K562 (cell line): ENCODE results near the gene CSNK1G2. TPM values are rescaled to one million over a fixed set of nuclear protein-coding genes. Genes with fewer than 3 reads are reported as not detected.

ENCODE experiments used
- ATAC-seq: fragments of 200-7000 bp; cut with Tn5 transposase; 3 replicates; pipeline ENCODE4 v1.9.1; 2020; ENCODE audit warnings: moderate library complexity
- BruUV-seq: library from RNA; stranded (reverse); fragments of 400-500 nt; replicated peaks from 2 replicates; lab custom pipeline; 2021; lab: Mats Ljungman, UMichigan
- CTCF ChIA-PET: fragments of 300-600 bp; formaldehyde crosslinking; extraction: SDS; loops from one replicate; lab custom pipeline; 2021; ENCODE audit warnings: low intra/inter-chr PET ratio; lab: Yijun Ruan, JAX
- POLR2A ChIA-PET: fragments of 300-600, 350-650 bp; sonication (Branson Sonifier 250); formaldehyde crosslinking; extraction: SDS; loops from one replicate; lab custom pipeline; 2021; ENCODE audit warnings: antibody characterized with exemption, inconsistent platforms; lab: Yijun Ruan, JAX
- DNase-seq, 4 experiments: peaks; one replicate each; pipeline versions ENCODE4 v3.0.0 to v3.0.0-alpha.2; 2011 to 2018; ENCODE audit warnings: low spot score in 3 of 4, mixed read lengths in 3 of 4; ENCODE audit errors: extremely low read depth in 1 of 4
- FAIRE-seq: peaks from 2 replicates; lab custom pipeline; 2011; peaks lifted over from hg19 to GRCh38; lab: Jason Lieb, UNC
- H2AFZ ChIP-seq: 2 replicates; pipeline ENCODE4 v1.6.0; 2011; ENCODE audit warnings: low read depth, low read length, control low read depth, inconsistent platforms
- H3K27ac ChIP-seq: fragments of 200-600 bp; 3 replicates; pipeline ENCODE4 v1.8.0; 2011; ENCODE audit warnings: low read depth, mild to moderate bottlenecking, control low read depth, inconsistent platforms, low read length, moderate library complexity, mixed read lengths; ENCODE audit errors: extremely low read depth
- H3K27me3 ChIP-seq, 2 experiments: fragments of 300-600 bp in 1 of 2; 2 replicates in 1 of 2; 3 replicates in 1 of 2; pipeline versions ENCODE4 v1.6.0 to v1.8.0; 2011; ENCODE audit warnings: inconsistent platforms in 2 of 2, low read length in 2 of 2, mild to moderate bottlenecking in 1 of 2, mixed read lengths in 1 of 2, moderate library complexity in 1 of 2; ENCODE audit not compliant: control insufficient read depth in 2 of 2, insufficient read depth in 2 of 2
- H3K36me3 ChIP-seq: fragments of 300-600 bp; 3 replicates; pipeline ENCODE4 v1.8.0; 2011; ENCODE audit warnings: mild to moderate bottlenecking, low read length, inconsistent platforms; ENCODE audit not compliant: control insufficient read depth, insufficient read depth
- H3K4me1 ChIP-seq, 2 experiments: fragments of 200-600 bp in 1 of 2; replicated peaks in 1 of 2; 2 replicates in 1 of 2; 3 replicates in 1 of 2; pipeline versions ENCODE4 v1.5.1 to v1.8.0; 2011; ENCODE audit warnings: inconsistent platforms in 2 of 2, low read length in 2 of 2, mild to moderate bottlenecking in 1 of 2, mixed read lengths in 1 of 2, moderate library complexity in 1 of 2; ENCODE audit not compliant: control insufficient read depth in 2 of 2, insufficient read depth in 2 of 2
- H3K4me2 ChIP-seq: 2 replicates; pipeline ENCODE4 v1.6.1; 2011; ENCODE audit warnings: low read length, control low read depth, inconsistent platforms, mixed read lengths; ENCODE audit not compliant: insufficient read depth
- H3K4me3 ChIP-seq: fragments of 200-600 bp; sonication (generic), shearing (Covaris generic); 2 replicates; pipeline ENCODE4 v1.5.1; 2016; ENCODE audit warnings: control low read depth, inconsistent platforms
- H3K79me2 ChIP-seq: fragments of 200-600 bp; 3 replicates; pipeline ENCODE4 v1.8.0; 2011; ENCODE audit warnings: low read length, inconsistent platforms; ENCODE audit not compliant: control insufficient read depth, insufficient read depth
- H3K9ac ChIP-seq, 2 experiments: 2 replicates each; pipeline versions ENCODE4 v1.6.0 to v1.6.1; 2011; ENCODE audit warnings: low read depth in 2 of 2, low read length in 2 of 2, control low read depth in 1 of 2, inconsistent platforms in 1 of 2, mild to moderate bottlenecking in 1 of 2, mixed read lengths in 1 of 2; ENCODE audit not compliant: insufficient read depth in 1 of 2
- H3K9me1 ChIP-seq: one replicate; pipeline ENCODE4 v1.6.0; 2011; ENCODE audit warnings: inconsistent platforms, mild to moderate bottlenecking, low read length, moderate library complexity; ENCODE audit not compliant: control insufficient read depth, insufficient read depth
- H3K9me3 ChIP-seq: replicated peaks from 2 replicates; pipeline ENCODE4 v1.5.1; 2011; ENCODE audit warnings: low read depth, low read length, inconsistent platforms; ENCODE audit not compliant: control insufficient read depth, insufficient read depth
- H4K20me1 ChIP-seq: replicated peaks from 2 replicates; pipeline ENCODE4 v1.6.1; 2011; ENCODE audit warnings: low read length, inconsistent platforms, mixed read lengths; ENCODE audit not compliant: control insufficient read depth, insufficient read depth
- GABPB1 ChIP-seq: sonication (generic); formaldehyde crosslinking; IDR thresholded peaks from 2 replicates; pipeline ENCODE4 v1.8.0; 2022; ENCODE audit warnings: mild to moderate bottlenecking, missing genetic modification reagents
- GTF2B ChIP-seq: IDR thresholded peaks from 2 replicates; pipeline ENCODE4 v1.6.1; 2011; ENCODE audit not compliant: insufficient read length; ENCODE audit errors: extremely low read depth
- HSF4 ChIP-seq: fragments of 250-450 bp; sonication (Bioruptor Pico); IDR thresholded peaks from 2 replicates; pipeline ENCODE4 v2.1.2; 2022; ENCODE audit warnings: mild to moderate bottlenecking, moderate library complexity, borderline replicate concordance
- RNF219 ChIP-seq: fragments of 250-450 bp; sonication (Bioruptor Pico); IDR thresholded peaks from 2 replicates; pipeline ENCODE4 v1.5.0; 2022; ENCODE audit warnings: mild to moderate bottlenecking
- U2AF1 ChIP-seq: fragments of 200-400 bp; formaldehyde crosslinking; optimal IDR thresholded peaks from 2 replicates; pipeline ENCODE3; 2017; ENCODE audit warnings: mild to moderate bottlenecking, low read depth, low read length, moderate library complexity
- WGBS: fragments of 100-300 bp; shearing (Covaris generic); methylation state at CpG from one replicate; pipeline ENCODE4 v1.1.6; 2016; ENCODE audit warnings: low coverage, mixed read lengths; ENCODE audit not compliant: insufficient coverage; ENCODE audit errors: missing lambda C conversion rate; 5-methylcytosine and 5-hydroxymethylcytosine counted together
- in situ Hi-C: fragments of 300-500 bp; cut with MboI; formaldehyde crosslinking; loops from 4 replicates; pipeline ENCODE4 v1.15.0; 2018; ENCODE audit warnings: inconsistent platforms, mixed read lengths
- intact Hi-C: fragments of 100-400 bp; cut with micrococcal nuclease; formaldehyde crosslinking; loops from 2 replicates; pipeline ENCODE4 v1.14.2; 2022
- polyA plus RNA-seq, 8 experiments: library from polyadenylated mRNA; depleted of rRNA in 4 of 8; stranded (reverse) in 5 of 8; unstranded in 3 of 8; fragments of >200 nt; fragmentation: Nextera tagmentation in 2 of 8; fragmentation: Illumina TruSeq in 1 of 8; extraction: Ambion mirVana in 2 of 8; extraction: Trizol in 1 of 8; gene quantifications; 2 replicates each; pipeline versions ENCODE4 v1.2.1 to v1.2.3, GENCODE V29; 2011 to 2014; ENCODE audit warnings: inconsistent platforms in 1 of 8, missing spikeins in 1 of 8
- total RNA-seq, 7 experiments: library from RNA; depleted of rRNA in 6 of 7; stranded (reverse); fragments of >200 nt in 6 of 7; fragmentation: Illumina TruSeq in 2 of 7; extraction: Trizol in 2 of 7; gene quantifications; 2 replicates each; pipeline versions ENCODE4 v1.2.1 to v1.2.3, GENCODE V29; 2011 to 2021; ENCODE audit warnings: low replicate concordance in 1 of 7
- TF ChIP-seq, protein P1 (sequence below): fragments of 250-450 bp; sonication (Bioruptor Pico); IDR thresholded peaks from 2 replicates; pipeline ENCODE4 v1.8.0; 2021; ENCODE audit warnings: mild to moderate bottlenecking, moderate library complexity

The CSNK1G2 gene
- total and polyA plus RNA-seq, 9 of the 15 experiments (the other 6 are each of a cell fraction or from before 2014, with no cell fraction given): 0.48 to 119 (median 49.5) TPM

GRCh38 chr19:1933244-1933643 lies 7.7 kb upstream of the CSNK1G2 start:
- peak overlapping the region in 1 of 2 experiments; percentile 13; a peak in 1 of 4 replicates for H3K9ac ChIP-seq
- TF ChIP-seq U2AF1 (no peak), GTF2B (no peak), RNF219 (no peak), GABPB1 (CRISPR knock-in tag) (no peak), HSF4 (CRISPR knock-in tag) (no peak)
- TF ChIP-seq, protein P1, sequence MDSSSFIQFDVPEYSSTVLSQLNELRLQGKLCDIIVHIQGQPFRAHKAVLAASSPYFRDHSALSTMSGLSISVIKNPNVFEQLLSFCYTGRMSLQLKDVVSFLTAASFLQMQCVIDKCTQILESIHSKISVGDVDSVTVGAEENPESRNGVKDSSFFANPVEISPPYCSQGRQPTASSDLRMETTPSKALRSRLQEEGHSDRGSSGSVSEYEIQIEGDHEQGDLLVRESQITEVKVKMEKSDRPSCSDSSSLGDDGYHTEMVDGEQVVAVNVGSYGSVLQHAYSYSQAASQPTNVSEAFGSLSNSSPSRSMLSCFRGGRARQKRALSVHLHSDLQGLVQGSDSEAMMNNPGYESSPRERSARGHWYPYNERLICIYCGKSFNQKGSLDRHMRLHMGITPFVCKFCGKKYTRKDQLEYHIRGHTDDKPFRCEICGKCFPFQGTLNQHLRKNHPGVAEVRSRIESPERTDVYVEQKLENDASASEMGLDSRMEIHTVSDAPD: no peak
- no peaks in the 10 kb centered on the region for H4K20me1 ChIP-seq
- no peak overlapping the region for H3K4me2 ChIP-seq
- no peak for ATAC-seq
- intact Hi-C loops: no loop called here
- WGBS: 8% methylated on average over 4 of the region's 7 CpGs
- no peak for FAIRE-seq
- no peak for DNase-seq
- BruUV-seq: no TSS peak
- H3K4me1 ChIP-seq: peaks cover 13 to 41% of the 10 kb centered on the region in 2 experiments; a peak in 4 of 5 replicates
- H3K27me3 ChIP-seq: no peaks in the 10 kb centered on the region
- no peak overlapping the region for H3K27ac ChIP-seq
- in situ Hi-C loops: no loop called here
- H3K36me3 ChIP-seq: no peaks in the 10 kb centered on the region
- POLR2A ChIA-PET: interaction anchor here (1.6 kb wide), 1 partner anchor 17 kb away, joined by 4 read pairs; no protein-coding TSS in a partner anchor
- H2AFZ ChIP-seq: no peak overlapping the region
- peaks cover 2% of the 10 kb centered on the region; the same call in 1 of the 2 replicates for H3K9me3 ChIP-seq
- no peaks in the 10 kb centered on the region for H3K79me2 ChIP-seq
- H3K4me3 ChIP-seq: no peak overlapping the region
- CTCF ChIA-PET: no interaction called here
- no peaks in the 10 kb centered on the region for H3K9me1 ChIP-seq
